Mesendoderm (in vitro differentiated cells): Measurements from ENCODE around the gene CHD8.

ENCODE experiments used
- DNase-seq: peaks from one replicate; pipeline ENCODE4 v3.0.0; 2013
- H2AK5ac ChIP-seq: 2 replicates; pipeline ENCODE4 v1.6.1; 2013; ENCODE audit warnings: low read length, inconsistent platforms
- H2BK120ac ChIP-seq: 2 replicates; pipeline ENCODE4 v1.6.1; 2013; ENCODE audit warnings: low read depth, mild to moderate bottlenecking, low read length, moderate library complexity, mixed read lengths
- H2BK15ac ChIP-seq: replicated peaks from 2 replicates; pipeline ENCODE4 v1.6.1; 2013; ENCODE audit warnings: low read depth, mild to moderate bottlenecking, moderate library complexity
- H2BK5ac ChIP-seq: 2 replicates; pipeline ENCODE4 v1.6.1; 2013; ENCODE audit warnings: low read length, inconsistent platforms
- H3K18ac ChIP-seq: 2 replicates; pipeline ENCODE4 v1.6.1; 2013; ENCODE audit warnings: mild to moderate bottlenecking, low read length, mixed read lengths
- H3K23ac ChIP-seq: one replicate; pipeline ENCODE4 v1.6.1; 2013; ENCODE audit warnings: low read length
- H3K27ac ChIP-seq: 2 replicates; pipeline ENCODE4 v1.5.1; 2013; ENCODE audit warnings: low read depth, mild to moderate bottlenecking, inconsistent platforms, low read length, moderate library complexity
- H3K27me3 ChIP-seq: 2 replicates; pipeline ENCODE4 v1.6.1; 2013; ENCODE audit warnings: low read length, control low read depth, mild to moderate bottlenecking, inconsistent platforms; ENCODE audit not compliant: insufficient read depth, poor library complexity
- H3K36me3 ChIP-seq: 2 replicates; pipeline ENCODE4 v1.6.1; 2013; ENCODE audit warnings: low read length, inconsistent platforms; ENCODE audit not compliant: control insufficient read depth, insufficient read depth
- H3K4ac ChIP-seq: one replicate; pipeline ENCODE4 v1.6.1; 2013; ENCODE audit warnings: low read depth, mild to moderate bottlenecking, low read length, moderate library complexity
- H3K4me1 ChIP-seq: 2 replicates; pipeline ENCODE4 v1.6.1; 2013; ENCODE audit warnings: low read depth, low read length, inconsistent platforms; ENCODE audit not compliant: control insufficient read depth
- H3K4me2 ChIP-seq: 2 replicates; pipeline ENCODE4 v1.6.1; 2013; ENCODE audit warnings: low read length
- H3K4me3 ChIP-seq: 2 replicates; pipeline ENCODE4 v1.5.1; 2013; ENCODE audit warnings: mild to moderate bottlenecking, low read length
- H3K56ac ChIP-seq: one replicate; pipeline ENCODE4 v1.6.1; 2013; ENCODE audit warnings: low read length
- H3K79me1 ChIP-seq: 2 replicates; pipeline ENCODE4 v1.6.1; 2013; ENCODE audit warnings: low read length, inconsistent platforms
- H3K79me2 ChIP-seq: 2 replicates; pipeline ENCODE4 v1.6.1; 2013; ENCODE audit warnings: mild to moderate bottlenecking, low read length; ENCODE audit not compliant: control insufficient read depth, insufficient read depth
- H3K9ac ChIP-seq: 2 replicates; pipeline ENCODE4 v1.6.1; 2013; ENCODE audit warnings: low read length, inconsistent platforms
- H4K5ac ChIP-seq: one replicate; pipeline ENCODE4 v1.6.1; 2013; ENCODE audit warnings: low read length
- H4K8ac ChIP-seq: one replicate; pipeline ENCODE4 v1.6.1; 2013; ENCODE audit warnings: low read depth, mild to moderate bottlenecking, control low read depth, low read length, moderate library complexity
- WGBS: extraction: QIAGEN DNeasy Blood & Tissue Kit; methylation state at CpG from one replicate; pipeline ENCODE4 v1.1.7; 2013; ENCODE audit warnings: low lambda C conversion rate, missing lambda C conversion rate; ENCODE audit not compliant: insufficient coverage; ENCODE audit errors: extremely low coverage; 5-methylcytosine and 5-hydroxymethylcytosine counted together

Gene CHD8

GRCh38 chr14:21428930-21429329 lies 27.0 kb downstream of the CHD8 start:
- Histone ChIP-seq H3K36me3 (peaks cover 15% of the 10 kb centered on the region), H3K23ac (no peak overlapping the region), H3K18ac (no peak overlapping the region), H4K8ac (no peak overlapping the region), H2BK5ac (no peak overlapping the region), H3K79me2 (peaks cover 17% of the 10 kb centered on the region), H3K79me1 (peaks cover 15% of the 10 kb centered on the region), H3K4me2 (no peak overlapping the region), H3K27ac (no peak overlapping the region), H4K5ac (no peak overlapping the region), H3K56ac (no peak overlapping the region), H3K4ac (no peak overlapping the region), H3K4me1 (no peaks in the 10 kb centered on the region), H3K9ac (no peak overlapping the region), H2BK15ac (no peak overlapping the region), H2AK5ac (no peak overlapping the region), H3K27me3 (no peaks in the 10 kb centered on the region), H2BK120ac (no peak overlapping the region), H3K4me3 (no peak overlapping the region)
- DNase-seq = no peak
- no CpG with 5 or more reads among the region's 4 CpGs for WGBS

DNA sequence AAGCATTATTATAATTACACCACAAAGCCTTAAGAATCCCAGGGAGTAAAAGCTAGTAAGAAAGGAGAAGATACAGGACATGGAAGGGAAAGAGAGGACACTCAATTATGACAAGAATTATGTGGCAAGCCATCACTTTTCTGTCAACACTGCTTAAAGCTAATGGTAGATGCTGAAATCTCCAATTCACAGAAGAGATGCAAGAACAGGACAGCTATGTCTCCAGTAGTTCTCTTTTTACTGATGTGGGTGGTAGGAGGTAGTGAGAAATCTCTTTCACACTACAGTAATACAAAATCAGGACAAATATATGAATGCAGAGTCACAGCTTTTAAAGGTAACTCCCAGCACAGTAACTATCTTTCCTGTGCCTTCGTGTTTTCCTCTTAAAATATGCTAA lies 29.2 kb downstream of the CHD8 start:
- Histone ChIP-seq H3K9ac (no peak overlapping the region), H4K8ac (no peak overlapping the region), H3K79me2 (peaks cover 6% of the 10 kb centered on the region), H3K27ac (no peak overlapping the region), H2BK15ac (no peak overlapping the region), H2BK5ac (no peak overlapping the region), H2BK120ac (no peak overlapping the region), H3K56ac (no peak overlapping the region), H3K4me1 (no peaks in the 10 kb centered on the region), H3K4me2 (no peak overlapping the region), H2AK5ac (no peak overlapping the region), H3K79me1 (peaks cover 10% of the 10 kb centered on the region), H3K27me3 (no peaks in the 10 kb centered on the region), H3K4me3 (no peak overlapping the region), H3K18ac (no peak overlapping the region), H3K23ac (no peak overlapping the region), H3K36me3 (peaks cover 18% of the 10 kb centered on the region), H3K4ac (no peak overlapping the region), H4K5ac (no peak overlapping the region)
- DNase-seq = no peak
- WGBS = no CpG with 5 or more reads among the region's 1 CpG

DNA sequence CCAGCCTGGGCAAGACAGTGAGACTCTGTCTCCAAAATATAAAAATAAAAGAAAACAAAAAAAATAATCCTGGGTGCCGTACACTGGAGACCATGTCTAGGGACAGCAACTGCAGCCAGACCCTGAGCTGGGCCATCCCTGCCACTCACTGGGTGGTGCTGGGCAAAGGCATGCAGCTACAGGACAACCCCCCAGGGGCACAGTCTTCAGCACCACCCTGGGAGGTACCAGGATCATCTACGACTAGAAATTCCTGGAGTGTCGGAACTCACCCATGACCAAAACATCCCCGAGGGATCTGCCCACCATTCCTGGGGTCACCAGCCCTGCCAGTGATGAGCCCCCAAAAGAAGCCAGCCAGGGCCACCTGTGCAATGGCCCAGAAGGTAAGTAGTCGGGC lies 36.4 kb downstream of the CHD8 start:
- Histone ChIP-seq H3K4ac (no peak overlapping the region), H2BK5ac (no peak overlapping the region), H3K79me2 (no peaks in the 10 kb centered on the region), H4K8ac (no peak overlapping the region), H3K4me1 (no peaks in the 10 kb centered on the region), H4K5ac (no peak overlapping the region), H3K27me3 (no peaks in the 10 kb centered on the region), H3K18ac (no peak overlapping the region), H2AK5ac (no peak overlapping the region), H3K27ac (no peak overlapping the region), H3K36me3 (peaks cover 9% of the 10 kb centered on the region), H2BK120ac (no peak overlapping the region), H3K4me3 (no peak overlapping the region), H2BK15ac (no peak overlapping the region), H3K56ac (no peak overlapping the region), H3K9ac (no peak overlapping the region), H3K23ac (no peak overlapping the region), H3K4me2 (no peak overlapping the region), H3K79me1 (no peaks in the 10 kb centered on the region)
- WGBS = no CpG with 5 or more reads among the region's 5 CpGs
- no peak for DNase-seq

DNA sequence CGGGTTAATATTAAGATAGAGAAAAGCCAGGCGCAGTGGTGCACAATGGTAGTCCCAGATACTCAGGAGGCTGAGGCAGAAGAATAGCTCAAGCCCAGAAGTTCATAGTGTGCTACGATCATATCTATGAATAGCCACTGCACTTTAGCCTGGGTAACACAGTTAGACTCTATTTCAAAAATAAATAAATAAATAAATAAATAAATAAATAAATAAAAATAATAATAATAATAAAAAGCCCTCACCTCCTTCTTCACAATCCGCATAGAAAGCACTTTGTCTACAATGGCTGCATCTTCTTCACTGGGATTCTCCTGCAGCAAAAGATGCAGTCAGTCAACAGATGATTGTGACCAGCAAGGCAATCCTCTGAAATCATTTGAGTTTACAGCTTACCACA lies 40.6 kb downstream of the CHD8 start:
- Histone ChIP-seq H3K4ac (no peak overlapping the region), H3K9ac (no peak overlapping the region), H3K56ac (no peak overlapping the region), H3K36me3 (peaks cover 8% of the 10 kb centered on the region), H3K4me1 (no peaks in the 10 kb centered on the region), H3K79me1 (no peaks in the 10 kb centered on the region), H2AK5ac (no peak overlapping the region), H2BK5ac (no peak overlapping the region), H3K18ac (no peak overlapping the region), H3K27me3 (no peaks in the 10 kb centered on the region), H4K8ac (no peak overlapping the region), H2BK120ac (no peak overlapping the region), H2BK15ac (no peak overlapping the region), H3K4me2 (no peak overlapping the region), H4K5ac (no peak overlapping the region), H3K79me2 (no peaks in the 10 kb centered on the region), H3K23ac (no peak overlapping the region), H3K4me3 (no peak overlapping the region), H3K27ac (no peak overlapping the region)
- no CpG with 5 or more reads among the region's 4 CpGs for WGBS
- DNase-seq = no peak

GRCh38 chr14:21414137-21414631 lies 41.7 kb downstream of the CHD8 start:
- no CpG with 5 or more reads among the region's 1 CpG for WGBS
- Histone ChIP-seq H3K23ac (no peak overlapping the region), H4K8ac (no peak overlapping the region), H4K5ac (no peak overlapping the region), H3K79me1 (no peaks in the 10 kb centered on the region), H2BK5ac (no peak overlapping the region), H3K79me2 (no peaks in the 10 kb centered on the region), H3K36me3 (peaks cover 11% of the 10 kb centered on the region), H3K27ac (no peak overlapping the region), H3K18ac (no peak overlapping the region), H2AK5ac (no peak overlapping the region), H3K9ac (no peak overlapping the region), H3K56ac (no peak overlapping the region), H3K4ac (no peak overlapping the region), H3K4me3 (no peak overlapping the region), H2BK120ac (no peak overlapping the region), H2BK15ac (no peak overlapping the region), H3K4me2 (no peak overlapping the region), H3K4me1 (no peaks in the 10 kb centered on the region), H3K27me3 (peaks cover 3% of the 10 kb centered on the region)
- no peak for DNase-seq

GRCh38 chr14:21408147-21408546 lies 47.8 kb downstream of the CHD8 start:
- no peak overlapping the region for H2BK5ac ChIP-seq
- H3K36me3 ChIP-seq = peaks cover 22% of the 10 kb centered on the region
- no peak overlapping the region for H4K5ac ChIP-seq
- no peak overlapping the region for H3K4me3 ChIP-seq
- WGBS = no CpG with 5 or more reads among the region's 3 CpGs
- H2BK120ac ChIP-seq = no peak overlapping the region
- H2BK15ac ChIP-seq = no peak overlapping the region
- H4K8ac ChIP-seq = no peak overlapping the region
- no peak overlapping the region for H3K56ac ChIP-seq
- no peak for DNase-seq
- H2AK5ac ChIP-seq = no peak overlapping the region
- H3K27ac ChIP-seq = no peak overlapping the region
- H3K23ac ChIP-seq = no peak overlapping the region
- no peaks in the 10 kb centered on the region for H3K79me1 ChIP-seq
- H3K79me2 ChIP-seq = no peaks in the 10 kb centered on the region
- H3K4me1 ChIP-seq = no peaks in the 10 kb centered on the region
- no peak overlapping the region for H3K4ac ChIP-seq
- no peak overlapping the region for H3K4me2 ChIP-seq
- no peak overlapping the region for H3K9ac ChIP-seq
- H3K18ac ChIP-seq = no peak overlapping the region
- H3K27me3 ChIP-seq = peaks cover 3% of the 10 kb centered on the region
